ENCODE data around the gene PRDX6. TPM values are rescaled to one million over a fixed set of nuclear protein-coding genes. Genes with fewer than 3 reads are reported as not detected.

The PRDX6 gene
- polyA plus RNA-seq, 1 experiment: 885 TPM

GRCh38 chr1:173529106-173529505 is 52.0 kb downstream of the PRDX6 start:
- TF ChIP-seq, protein P1, sequence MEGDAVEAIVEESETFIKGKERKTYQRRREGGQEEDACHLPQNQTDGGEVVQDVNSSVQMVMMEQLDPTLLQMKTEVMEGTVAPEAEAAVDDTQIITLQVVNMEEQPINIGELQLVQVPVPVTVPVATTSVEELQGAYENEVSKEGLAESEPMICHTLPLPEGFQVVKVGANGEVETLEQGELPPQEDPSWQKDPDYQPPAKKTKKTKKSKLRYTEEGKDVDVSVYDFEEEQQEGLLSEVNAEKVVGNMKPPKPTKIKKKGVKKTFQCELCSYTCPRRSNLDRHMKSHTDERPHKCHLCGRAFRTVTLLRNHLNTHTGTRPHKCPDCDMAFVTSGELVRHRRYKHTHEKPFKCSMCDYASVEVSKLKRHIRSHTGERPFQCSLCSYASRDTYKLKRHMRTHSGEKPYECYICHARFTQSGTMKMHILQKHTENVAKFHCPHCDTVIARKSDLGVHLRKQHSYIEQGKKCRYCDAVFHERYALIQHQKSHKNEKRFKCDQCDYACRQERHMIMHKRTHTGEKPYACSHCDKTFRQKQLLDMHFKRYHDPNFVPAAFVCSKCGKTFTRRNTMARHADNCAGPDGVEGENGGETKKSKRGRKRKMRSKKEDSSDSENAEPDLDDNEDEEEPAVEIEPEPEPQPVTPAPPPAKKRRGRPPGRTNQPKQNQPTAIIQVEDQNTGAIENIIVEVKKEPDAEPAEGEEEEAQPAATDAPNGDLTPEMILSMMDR (IDR thresholded peaks at IDR 0.05; ENCODE audit: insufficient read depth, low read depth, low read length): no peak
- ChIA-PET CTCF (no interaction called here), POLR2A (no interaction called here)
- Histone ChIP-seq H3K27me3 (ENCODE audit: control insufficient read depth, insufficient read depth, low read length) (0 out of 2 replicates have a peak, but pooled peaks cover 2% of the 10 kb centered on the region), H3K4me3 (ENCODE audit: low read depth, low read length) (no peak overlapping the region), H3K36me3 (ENCODE audit: control insufficient read depth, insufficient read depth, low read length) (no peaks in the 10 kb centered on the region)
- DNase-seq (ENCODE audit: low read depth): no peak

DNA sequence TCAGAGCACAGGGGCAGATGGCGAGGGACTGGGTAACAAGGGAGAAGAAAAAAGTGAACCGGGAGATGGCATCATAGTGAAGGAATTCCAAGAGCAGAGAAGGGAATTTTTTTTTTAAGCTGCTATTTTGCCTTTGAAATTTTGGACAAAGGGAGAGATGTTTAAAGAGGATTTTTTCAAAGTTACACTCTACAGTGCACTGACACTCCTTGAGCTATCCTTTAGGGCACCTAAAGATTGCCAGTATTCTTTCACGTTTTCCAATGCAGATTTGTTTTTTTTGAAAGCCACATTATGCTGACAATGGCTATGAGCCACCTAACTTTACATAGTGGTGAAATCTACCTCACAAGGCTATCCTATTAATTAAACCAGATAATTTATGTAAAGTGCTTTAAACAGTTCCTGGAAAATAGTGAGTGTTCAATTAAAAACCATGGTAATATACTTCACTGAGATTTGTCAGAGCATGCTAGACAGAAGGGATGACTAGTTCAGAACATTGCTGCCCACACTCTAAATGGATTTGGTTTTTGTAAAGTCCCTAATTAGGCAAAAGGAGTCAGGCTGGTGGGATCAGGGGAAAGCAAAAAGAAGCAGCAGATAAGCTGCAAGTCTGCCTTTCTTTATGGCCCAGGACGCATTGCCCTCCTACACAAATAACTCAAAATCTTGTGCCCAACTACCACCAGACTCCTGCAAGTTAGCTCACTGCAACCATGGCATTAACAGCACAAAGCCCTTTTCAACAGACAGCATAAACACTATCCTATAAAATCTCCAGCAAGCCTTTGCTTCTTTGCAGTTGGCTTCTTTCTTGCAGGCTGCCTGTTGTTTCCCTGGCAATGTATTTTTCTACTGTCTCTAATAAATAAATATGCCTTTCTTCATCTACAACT is 53.9 kb downstream of the PRDX6 start:
- CTCF ChIA-PET: interaction anchor here (0.7 kb wide), 1 partner anchor 12 kb away, joined by 3 read pairs; no protein-coding TSS in a partner anchor
- TF ChIP-seq, protein P1 (IDR thresholded peaks at IDR 0.05; ENCODE audit: insufficient read depth, low read depth, low read length): no peak
- Histone ChIP-seq H3K27me3 (ENCODE audit: control insufficient read depth, insufficient read depth, low read length) (0 out of 2 replicates have a peak, but pooled peaks cover 2% of the 10 kb centered on the region), H3K36me3 (ENCODE audit: control insufficient read depth, insufficient read depth, low read length) (no peaks in the 10 kb centered on the region), H3K4me3 (ENCODE audit: low read depth, low read length) (no peak overlapping the region)
- POLR2A ChIA-PET: interaction anchor here (0.6 kb wide), 1 partner anchor 307 kb away, joined by 4 read pairs; no protein-coding TSS in a partner anchor
- no peak for DNase-seq (ENCODE audit: low read depth)

DNA sequence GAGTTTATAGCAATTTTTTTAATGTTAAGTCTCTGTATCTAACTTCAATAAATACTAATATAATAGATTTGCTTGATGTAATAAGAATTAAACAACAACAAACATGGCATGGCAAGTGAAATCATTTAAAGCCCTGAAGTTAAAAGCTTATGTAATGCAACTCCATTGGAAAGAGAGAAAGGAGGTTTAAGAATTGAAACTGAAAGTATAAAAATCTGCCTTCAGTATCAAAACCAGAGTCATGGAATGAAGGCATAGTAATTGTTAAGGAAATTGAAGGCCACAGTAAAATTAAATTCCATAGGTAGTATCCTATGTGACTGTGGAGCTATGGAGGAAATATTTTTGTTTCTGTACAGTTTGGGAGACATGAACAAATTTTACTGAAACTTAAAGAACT is 55.1 kb downstream of the PRDX6 start:
- ChIA-PET CTCF (interaction anchor here (0.7 to 1.0 kb wide), 2 partner anchors 11 to 13 kb away, joined by 3 read pairs; no protein-coding TSS in a partner anchor), POLR2A (no interaction called here)
- Histone ChIP-seq H3K36me3 (ENCODE audit: control insufficient read depth, insufficient read depth, low read length) (no peaks in the 10 kb centered on the region), H3K4me3 (ENCODE audit: low read depth, low read length) (no peak overlapping the region), H3K27me3 (ENCODE audit: control insufficient read depth, insufficient read depth, low read length) (0 out of 2 replicates have a peak, but pooled peaks cover 2% of the 10 kb centered on the region)
- TF ChIP-seq, protein P1 (IDR thresholded peaks at IDR 0.05; ENCODE audit: insufficient read depth, low read depth, low read length): no peak
- no peak for DNase-seq (ENCODE audit: low read depth)

DNA sequence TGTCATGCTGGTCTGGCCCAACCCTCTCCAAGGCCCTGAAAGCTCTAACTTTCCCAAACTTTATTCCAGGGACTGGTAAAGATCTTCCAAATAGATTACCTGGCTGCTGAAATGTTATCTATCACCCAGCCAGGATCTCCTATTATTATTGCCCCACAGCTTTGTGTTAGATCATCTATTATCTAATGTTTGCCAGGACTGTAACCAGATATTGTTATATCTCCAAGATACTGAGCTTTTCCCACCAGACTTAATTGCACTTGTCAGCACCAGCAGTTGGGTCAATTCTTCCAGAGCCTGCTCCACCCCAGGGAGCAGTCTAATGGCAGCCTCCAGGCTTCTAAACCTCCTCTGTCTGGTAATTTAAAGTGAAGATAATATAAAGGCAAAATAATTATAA is 59.1 kb downstream of the PRDX6 start:
- TF ChIP-seq, protein P1 (IDR thresholded peaks at IDR 0.05; ENCODE audit: insufficient read depth, low read depth, low read length): no peak
- Histone ChIP-seq H3K4me3 (ENCODE audit: low read depth, low read length) (no peak overlapping the region), H3K27me3 (ENCODE audit: control insufficient read depth, insufficient read depth, low read length) (0 out of 2 replicates have a peak, but pooled peaks cover under 1% of the 10 kb centered on the region), H3K36me3 (ENCODE audit: control insufficient read depth, insufficient read depth, low read length) (no peaks in the 10 kb centered on the region)
- CTCF ChIA-PET: no interaction called here
- POLR2A ChIA-PET: no interaction called here
- no peak for DNase-seq (ENCODE audit: low read depth)

Other genes with a start within 250 kb of the PRDX6 start
- gene SLC9C2, start 125.7 kb downstream of the PRDX6 start, polyA plus RNA-seq (2011; rRNA removed): not detected in 2 replicates
- not detected in 2 replicates for gene TEX50, start 158.0 kb downstream of the PRDX6 start, polyA plus RNA-seq (2011; rRNA removed)
- gene ANKRD45, start 192.5 kb downstream of the PRDX6 start, polyA plus RNA-seq (2011; rRNA removed): not detected in 2 replicates
- 11.0 and 15.5 TPM in 2 replicates for gene KLHL20, start 237.6 kb downstream of the PRDX6 start, polyA plus RNA-seq (2011; rRNA removed)

Data from BJ (cell line).